ENCODE data around the gene TACR2.

DNA sequence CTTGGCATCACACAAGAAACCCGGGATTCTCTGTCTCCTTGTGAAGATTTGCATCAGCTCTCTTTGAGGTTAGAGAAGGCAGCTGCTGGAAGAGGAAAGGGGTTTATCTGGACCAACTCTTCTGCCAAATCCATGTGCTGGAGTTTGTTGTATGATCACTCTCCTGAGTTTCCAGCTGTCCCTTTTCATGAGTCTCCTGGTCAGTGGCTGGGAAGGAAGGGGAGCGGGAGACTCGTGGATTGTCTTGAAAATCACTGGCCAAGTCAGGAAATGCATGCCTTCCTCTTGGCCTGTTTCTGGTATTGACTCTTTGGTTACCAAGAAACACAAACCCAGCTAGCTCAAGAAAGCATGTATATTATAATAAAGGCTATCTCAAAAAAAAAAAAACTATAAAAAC is 38.8 kb downstream of the TACR2 start:
- TF ChIP-seq CTCF (IDR thresholded peaks at IDR 0.05; ENCODE audit: borderline replicate concordance, extremely low read depth, low read length, poor library complexity, severe bottlenecking), result no peak
- TF ChIP-seq EZH2 (IDR thresholded peaks at IDR 0.05; ENCODE audit: borderline replicate concordance, low read depth, low read length, severe bottlenecking), result no peak

Measured in DND-41 (cell line).